Stimulated activated CD8-positive, alpha-beta memory T cell treated with anti-CD3 and anti-CD28 coated beads, Interleukin-4, amount 100 ng/mL, for 24 hours (primary cell): ENCODE measurements around the gene OPTN.

Experiments
- DNase-seq: peaks from one replicate; pipeline ENCODE4 v3.0.0-alpha.2; 2020; ENCODE audit warnings: low read depth

The OPTN gene

DNA sequence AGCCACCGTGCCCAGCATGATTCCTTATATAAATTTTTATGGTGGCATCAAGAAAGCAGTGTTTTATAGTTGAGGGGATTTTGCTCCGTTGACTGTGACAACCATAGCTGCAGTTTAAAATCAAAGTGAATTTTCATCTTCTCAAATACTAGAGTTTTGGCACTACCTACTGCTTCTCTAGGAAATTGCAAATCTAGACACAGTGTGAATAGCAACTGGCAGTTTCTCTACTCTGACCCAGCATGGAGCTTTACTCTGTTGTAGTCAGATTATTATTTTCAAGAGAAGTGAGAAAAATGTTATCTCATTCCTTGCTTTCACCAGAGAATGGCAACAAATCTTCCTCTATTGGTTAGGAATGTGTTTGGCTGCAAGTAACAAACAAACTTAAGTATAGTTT lies 84.3 kb downstream of the OPTN start:
- DNase-seq: no peak

DNA sequence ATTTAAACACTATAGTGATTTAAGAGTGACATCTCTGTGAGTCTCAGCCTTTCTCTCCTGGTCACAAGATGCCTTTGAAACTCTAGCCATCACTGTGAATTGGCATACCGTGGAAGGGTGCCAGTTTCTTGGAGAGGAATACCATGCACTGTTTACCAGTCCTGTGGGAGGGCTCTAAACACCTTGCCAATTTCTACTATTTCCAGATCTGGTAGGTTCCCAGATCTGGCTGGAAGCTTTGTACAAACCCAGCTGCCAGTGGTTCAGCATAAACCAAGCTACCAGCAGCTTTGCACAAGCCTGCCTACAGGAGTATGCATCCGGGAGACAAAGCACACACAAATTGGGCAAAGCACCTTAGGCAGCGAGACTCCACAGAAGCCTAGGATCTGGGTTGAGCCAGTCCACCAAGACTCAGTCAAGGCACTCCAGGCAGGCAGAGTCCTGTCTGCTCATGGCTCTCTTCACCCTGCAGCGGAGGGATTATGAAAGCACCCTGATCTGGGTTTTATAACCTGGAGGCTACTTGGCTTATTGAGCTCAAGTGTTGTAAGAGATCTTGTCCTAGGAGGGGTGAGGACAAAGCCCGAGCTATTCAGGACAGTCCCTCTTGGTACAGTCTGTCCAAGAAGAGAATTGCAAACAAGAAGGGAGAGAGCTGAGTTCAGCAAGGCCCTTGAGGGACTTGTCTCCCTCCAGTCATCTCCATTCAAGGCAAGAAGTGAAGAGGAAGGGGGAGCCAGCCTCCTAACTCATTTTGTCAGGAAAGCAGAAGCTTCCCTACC lies 85.0 kb downstream of the OPTN start:
- DNase-seq: no peak

DNA sequence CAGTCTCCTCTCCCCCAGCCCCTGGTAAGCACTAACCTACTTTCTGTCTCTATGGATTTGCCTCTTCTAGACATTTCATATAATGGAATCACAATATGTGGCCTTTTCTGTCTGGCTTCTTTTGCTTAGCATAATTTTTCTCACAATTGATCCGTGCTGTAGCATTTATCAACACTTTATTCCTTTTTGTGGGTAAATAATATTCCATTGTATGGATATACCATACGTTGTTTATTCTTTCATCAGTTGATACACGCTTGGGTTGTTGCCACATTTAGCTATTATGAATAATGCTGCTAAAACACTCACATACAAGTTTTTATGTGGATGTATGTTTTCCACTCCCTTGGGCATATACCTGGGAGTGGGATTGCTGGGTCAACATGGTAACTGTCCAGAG lies 87.2 kb downstream of the OPTN start:
- no peak for DNase-seq
